GM12874 (cell line): ENCODE measurements around the gene TEKT5.

ENCODE experiments used
- TF ChIP-seq, protein P1 (sequence below): IDR thresholded peaks from 2 replicates; pipeline ENCODE4 v1.5.1; 2011; ENCODE audit warnings: low read depth, mild to moderate bottlenecking, control low read depth, low read length, moderate library complexity; ENCODE audit not compliant: insufficient read depth

TEKT5 gene

DNA sequence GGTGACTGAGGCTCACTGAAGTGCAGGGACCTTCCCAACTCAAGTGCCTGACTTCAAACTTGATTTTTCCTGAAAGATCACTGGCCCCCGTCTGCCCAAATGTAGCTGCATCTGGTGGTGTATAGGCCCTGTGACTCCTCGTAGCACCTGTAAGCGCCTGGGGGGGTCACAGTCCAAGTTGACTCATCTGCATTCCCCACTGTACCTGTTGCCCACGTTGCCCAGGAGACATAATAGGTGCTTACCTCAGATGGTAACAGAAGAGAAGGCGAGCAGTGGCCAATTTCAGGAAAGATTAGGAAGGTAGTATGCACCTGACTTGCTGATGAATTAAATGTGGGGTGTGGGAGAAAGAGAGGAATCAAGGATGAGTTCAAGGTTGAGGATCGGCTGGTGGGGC is 70.2 kb downstream of the TEKT5 start:
- TF ChIP-seq, protein P1, sequence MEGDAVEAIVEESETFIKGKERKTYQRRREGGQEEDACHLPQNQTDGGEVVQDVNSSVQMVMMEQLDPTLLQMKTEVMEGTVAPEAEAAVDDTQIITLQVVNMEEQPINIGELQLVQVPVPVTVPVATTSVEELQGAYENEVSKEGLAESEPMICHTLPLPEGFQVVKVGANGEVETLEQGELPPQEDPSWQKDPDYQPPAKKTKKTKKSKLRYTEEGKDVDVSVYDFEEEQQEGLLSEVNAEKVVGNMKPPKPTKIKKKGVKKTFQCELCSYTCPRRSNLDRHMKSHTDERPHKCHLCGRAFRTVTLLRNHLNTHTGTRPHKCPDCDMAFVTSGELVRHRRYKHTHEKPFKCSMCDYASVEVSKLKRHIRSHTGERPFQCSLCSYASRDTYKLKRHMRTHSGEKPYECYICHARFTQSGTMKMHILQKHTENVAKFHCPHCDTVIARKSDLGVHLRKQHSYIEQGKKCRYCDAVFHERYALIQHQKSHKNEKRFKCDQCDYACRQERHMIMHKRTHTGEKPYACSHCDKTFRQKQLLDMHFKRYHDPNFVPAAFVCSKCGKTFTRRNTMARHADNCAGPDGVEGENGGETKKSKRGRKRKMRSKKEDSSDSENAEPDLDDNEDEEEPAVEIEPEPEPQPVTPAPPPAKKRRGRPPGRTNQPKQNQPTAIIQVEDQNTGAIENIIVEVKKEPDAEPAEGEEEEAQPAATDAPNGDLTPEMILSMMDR, result no peak

- TF ChIP-seq, protein P1, result no peak
Observed at GRCh38 chr16:10623059-10623458, 71.7 kb downstream of the TEKT5 start.

GRCh38 chr16:10622036-10622921 is 72.5 kb downstream of the TEKT5 start:
- TF ChIP-seq, protein P1, result no peak

- TF ChIP-seq, protein P1, result no peak
Observed at GRCh38 chr16:10620120-10620519, 74.6 kb downstream of the TEKT5 start.

DNA sequence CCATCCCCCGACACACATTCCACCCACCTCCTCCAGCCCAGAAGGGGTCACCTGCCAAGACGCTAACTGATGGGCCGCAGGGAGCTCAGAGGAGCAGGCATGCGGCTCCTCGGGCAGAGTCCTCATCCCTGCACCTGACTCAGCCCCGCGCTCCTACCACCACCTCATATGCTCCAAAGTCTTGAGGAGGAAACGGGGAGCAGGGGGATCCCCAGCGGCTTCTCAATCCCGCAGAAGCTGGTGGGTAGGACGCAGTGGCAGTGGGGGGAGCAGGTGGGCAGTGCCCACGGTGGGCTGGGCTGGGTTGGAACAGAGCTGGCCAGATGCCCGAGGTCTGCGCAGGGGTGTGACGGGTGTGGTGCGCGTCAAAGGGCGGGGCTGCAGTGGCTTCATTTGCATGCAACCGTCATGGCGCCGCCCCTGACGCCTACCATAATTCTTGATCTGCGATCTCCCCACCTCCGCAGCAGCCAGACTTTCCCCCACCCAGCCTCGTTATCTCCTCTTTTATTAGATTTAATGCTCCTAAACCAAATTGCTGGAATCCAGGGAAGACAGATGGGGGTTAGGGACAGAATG is 75.4 kb downstream of the TEKT5 start:
- TF ChIP-seq, protein P1, result no peak

DNA sequence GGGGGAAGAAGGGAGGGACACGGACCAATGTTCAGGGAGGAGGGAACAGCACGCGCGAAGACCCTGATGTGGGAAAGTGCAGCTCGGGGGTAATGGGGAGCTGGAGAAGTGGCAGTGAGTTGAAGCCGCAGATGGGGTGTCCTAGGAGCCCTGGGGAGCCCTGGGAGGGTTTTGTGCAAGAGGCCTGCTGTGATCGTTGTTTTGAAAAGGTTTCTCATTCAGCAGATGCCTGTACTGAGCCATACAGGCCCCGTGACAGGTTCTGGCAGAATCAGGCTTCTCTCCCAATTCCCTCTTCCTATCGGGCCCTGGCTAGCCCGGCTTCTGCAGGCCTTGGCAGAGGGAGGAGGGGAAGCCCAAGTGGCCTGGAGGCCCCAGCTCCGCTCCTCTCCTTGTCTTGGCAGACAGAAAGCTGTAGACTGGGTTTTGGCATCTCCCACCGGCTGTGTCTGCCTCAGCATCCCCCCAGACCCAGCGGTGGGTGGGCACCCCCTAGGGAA is 76.0 kb downstream of the TEKT5 start:
- TF ChIP-seq, protein P1, result no peak

GRCh38 chr16:10617662-10618420 is 76.9 kb downstream of the TEKT5 start:
- TF ChIP-seq, protein P1, result no peak
